Ovary (tissue), 9 donors: Measurements from ENCODE around the gene PHACTR1. TPM values are rescaled to one million over a fixed set of nuclear protein-coding genes. Genes with fewer than 3 reads are reported as not detected.

ENCODE experiments used
- DNase-seq, 5 donors: peaks; one replicate each; pipeline ENCODE4 v3.0.0-alpha.2; 2019 to 2020
- H3K27ac ChIP-seq, 2 donors: fragments of 200-600 bp; one replicate each; pipeline versions ENCODE4 v1.5.1 to v1.8.0; 2019 to 2022
- H3K27me3 ChIP-seq: fragments of 200-600 bp; one replicate; pipeline ENCODE4 v1.8.0; 2022
- H3K36me3 ChIP-seq: fragments of 200-600 bp; sonication (generic); one replicate; pipeline ENCODE4 v1.5.1; 2019
- H3K4me1 ChIP-seq: one replicate; pipeline ENCODE4 v1.8.1; 2013; ENCODE audit warnings: mild to moderate bottlenecking, moderate library complexity; ENCODE audit not compliant: insufficient read depth
- H3K4me3 ChIP-seq: fragments of 200-600 bp; sonication (generic); one replicate; pipeline ENCODE4 v1.5.1; 2017
- H3K9me3 ChIP-seq, 2 donors: fragments of 200-600 bp in 1 of 2; sonication (generic) in 1 of 2; one replicate each; pipeline versions ENCODE4 v1.5.1 to v1.8.1; 2013 to 2019; ENCODE audit warnings: mild to moderate bottlenecking in 1 of 2, moderate library complexity in 1 of 2
- EP300 ChIP-seq: sonication (generic); formaldehyde crosslinking; IDR thresholded peaks from one replicate; pipeline ENCODE4 v1.6.1; 2017; ENCODE audit warnings: antibody characterized with exemption
- POLR2A ChIP-seq: fragments of 450-650 bp; IDR thresholded peaks from one replicate; pipeline ENCODE4 v1.6.1; 2017; ENCODE audit warnings: antibody characterized with exemption, mild to moderate bottlenecking, moderate library complexity
- WGBS, 3 donors: extraction: QIAGEN DNeasy Blood & Tissue Kit in 1 of 3; methylation state at CpG; one replicate each; pipeline versions ENCODE4 v1.1.5 to v1.1.7; 2013 to 2017; 5-methylcytosine and 5-hydroxymethylcytosine counted together
- intact Hi-C, 4 donors: fragments of 100-400 bp; cut with DNase I; formaldehyde crosslinking; loops; one replicate each; pipeline versions ENCODE4 v1.11.0 to v1.15.1; 2022 to 2023
- polyA plus RNA-seq, 2 donors: library from polyadenylated mRNA; stranded (reverse); fragments of 200-250 nt in 1 of 2; fragments of 350-450 nt in 1 of 2; fragmentation: Illumina TruSeq in 1 of 2; extraction: RNeasy Lipid Tissue Mini Kit (QIAGEN cat#74804) in 1 of 2; gene quantifications; one replicate each; pipeline ENCODE4 v1.2.3, GENCODE V29; 2013 to 2014
- total RNA-seq, 7 donors: library from RNA; depleted of rRNA in 2 of 7; stranded (reverse); fragments of >200 nt in 2 of 7; fragmentation: NEBNext Ultra II Directional in 3 of 7; extraction: Animal tissue kit (Norgen Biotek cat#: 25700) in 3 of 7; gene quantifications; one replicate each; pipeline versions ENCODE4 v1.1.0 to v1.2.4, GENCODE V29; 2016 to 2023
- TF ChIP-seq, protein P1 (sequence below), 3 donors: fragments of 450-650 bp in 2 of 3; fragments of 200-600 bp in 1 of 3; IDR thresholded peaks; one replicate each; pipeline versions ENCODE4 v1.5.1 to v1.8.0; 2016 to 2022; ENCODE audit warnings: antibody characterized with exemption in 3 of 3, mild to moderate bottlenecking in 1 of 3
- donor health status: DM: no; HTN: no; CAD: no; lungs with moderate emphysema.
- donor health status: DM: no; HTN: no; CAD: no.
- donor health status: Bipolar disorder and iron deficiency.
- donor health status: DM: yes; HTN: yes; CAD: no.
- donor health status: DM: no; HTN: no; CAD: no.
- donor health status: DM: yes; HTN: yes; CAD: no.

Gene PHACTR1
- total and polyA plus RNA-seq, 9 donors, result 0.48 to 10.9 (median 3.7) TPM

DNA sequence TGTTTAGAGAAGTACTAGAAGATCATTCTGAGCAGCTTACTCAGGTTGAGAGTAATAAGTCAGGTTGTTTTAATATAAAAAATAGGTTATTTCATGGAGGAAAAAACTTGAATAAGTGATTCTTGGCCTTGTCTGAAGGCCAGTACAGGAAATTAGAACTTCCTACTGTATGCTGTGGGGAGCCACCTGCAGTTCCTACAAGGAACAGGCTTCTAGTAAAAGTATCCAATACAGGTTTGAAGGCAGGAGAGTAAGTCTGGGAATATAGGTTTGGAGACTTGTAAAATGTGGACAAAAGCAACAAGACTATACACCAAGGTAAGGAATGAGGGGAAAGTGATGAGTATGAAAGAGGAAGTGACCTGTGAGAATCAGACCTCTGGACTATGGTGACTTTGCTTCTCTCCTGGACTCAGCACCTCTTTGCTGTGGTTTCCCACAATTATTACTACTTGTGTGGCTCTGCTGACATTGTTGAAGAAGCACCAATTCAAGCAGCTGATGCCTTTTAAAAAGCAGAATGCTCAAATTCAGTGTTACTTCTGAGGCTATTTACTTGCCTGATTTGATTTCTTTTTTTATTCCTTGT, 333.2 kb downstream of the PHACTR1 start:
- Histone ChIP-seq H3K27ac (no peak overlapping the region), H3K4me1 (no peaks in the 10 kb centered on the region), H3K27me3 (no peaks in the 10 kb centered on the region), H3K4me3 (no peak overlapping the region), H3K9me3 (no peaks in the 10 kb centered on the region), H3K36me3 (no peaks in the 10 kb centered on the region)
- intact Hi-C loops, result no loop called here
- TF ChIP-seq EP300, result no peak
- no peak for DNase-seq

DNA sequence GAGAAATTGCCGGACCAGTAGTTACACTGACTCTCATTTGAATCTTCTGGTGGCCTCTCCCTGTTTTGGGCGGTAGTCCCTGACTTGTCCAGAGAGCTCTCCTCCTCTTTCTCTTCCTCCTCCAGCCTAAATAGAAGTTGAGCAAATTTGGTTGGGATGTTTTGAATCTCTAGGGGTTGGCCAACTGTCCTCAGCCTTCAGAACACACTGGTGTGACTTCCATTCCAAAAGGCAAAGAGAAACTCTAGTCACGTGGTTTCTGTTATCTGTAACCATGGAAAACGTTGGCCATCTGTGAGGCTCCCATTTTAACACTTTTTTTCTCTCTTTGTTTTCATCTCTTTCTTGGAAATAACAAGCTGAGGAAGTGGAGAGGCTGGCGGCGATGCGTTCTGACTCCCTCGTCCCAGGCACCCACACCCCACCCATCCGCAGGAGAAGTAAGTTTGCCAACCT, 336.5 kb downstream of the PHACTR1 start:
- 66 to 73% (median 70%) methylated on average over 9 of the region's 9 CpGs for WGBS, 3 donors
- no peaks in the 10 kb centered on the region for H3K36me3 ChIP-seq
- H3K4me1 ChIP-seq, result no peaks in the 10 kb centered on the region
- H3K27me3 ChIP-seq, result no peaks in the 10 kb centered on the region
- no peak for TF ChIP-seq EP300
- no peak for TF ChIP-seq POLR2A
- TF ChIP-seq, protein P1, sequence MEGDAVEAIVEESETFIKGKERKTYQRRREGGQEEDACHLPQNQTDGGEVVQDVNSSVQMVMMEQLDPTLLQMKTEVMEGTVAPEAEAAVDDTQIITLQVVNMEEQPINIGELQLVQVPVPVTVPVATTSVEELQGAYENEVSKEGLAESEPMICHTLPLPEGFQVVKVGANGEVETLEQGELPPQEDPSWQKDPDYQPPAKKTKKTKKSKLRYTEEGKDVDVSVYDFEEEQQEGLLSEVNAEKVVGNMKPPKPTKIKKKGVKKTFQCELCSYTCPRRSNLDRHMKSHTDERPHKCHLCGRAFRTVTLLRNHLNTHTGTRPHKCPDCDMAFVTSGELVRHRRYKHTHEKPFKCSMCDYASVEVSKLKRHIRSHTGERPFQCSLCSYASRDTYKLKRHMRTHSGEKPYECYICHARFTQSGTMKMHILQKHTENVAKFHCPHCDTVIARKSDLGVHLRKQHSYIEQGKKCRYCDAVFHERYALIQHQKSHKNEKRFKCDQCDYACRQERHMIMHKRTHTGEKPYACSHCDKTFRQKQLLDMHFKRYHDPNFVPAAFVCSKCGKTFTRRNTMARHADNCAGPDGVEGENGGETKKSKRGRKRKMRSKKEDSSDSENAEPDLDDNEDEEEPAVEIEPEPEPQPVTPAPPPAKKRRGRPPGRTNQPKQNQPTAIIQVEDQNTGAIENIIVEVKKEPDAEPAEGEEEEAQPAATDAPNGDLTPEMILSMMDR (IDR thresholded peaks at IDR 0.05), result no peak
- intact Hi-C loops, result no loop called here
- H3K27ac ChIP-seq, result no peak overlapping the region
- DNase-seq, result no peak
- H3K4me3 ChIP-seq, result no peak overlapping the region
- H3K9me3 ChIP-seq, result no peaks in the 10 kb centered on the region

DNA sequence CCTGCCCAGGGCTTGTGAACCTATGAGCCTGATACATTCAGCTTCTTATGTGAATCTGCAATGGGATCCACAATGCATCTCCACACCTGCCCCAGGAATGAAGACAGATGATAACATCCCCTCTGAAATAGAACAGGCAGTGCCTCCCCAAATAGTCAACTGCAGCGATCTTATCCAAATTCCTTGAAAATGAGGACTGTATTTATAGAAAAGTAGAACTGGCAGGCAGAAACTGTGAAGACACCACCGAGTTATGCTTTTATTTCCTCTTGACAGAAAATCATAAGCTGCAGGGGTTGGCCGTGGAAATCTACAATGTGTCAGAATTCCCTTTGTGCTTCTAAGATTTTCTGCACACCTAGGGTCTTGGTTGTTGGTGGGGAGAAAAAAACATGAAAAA, 341.5 kb downstream of the PHACTR1 start:
- DNase-seq, result no peak
- Histone ChIP-seq H3K27me3 (no peaks in the 10 kb centered on the region), H3K27ac (no peak overlapping the region), H3K36me3 (no peaks in the 10 kb centered on the region), H3K4me3 (no peak overlapping the region), H3K4me1 (no peaks in the 10 kb centered on the region), H3K9me3 (no peaks in the 10 kb centered on the region)
- TF ChIP-seq EP300 (no peak), POLR2A (no peak)
- TF ChIP-seq, protein P1 (IDR thresholded peaks at IDR 0.05), result no peak
- 76 to 92% (median 81%) methylated on average over 3 of the region's 3 CpGs for WGBS, 3 donors
- intact Hi-C loops, result no loop called here

DNA sequence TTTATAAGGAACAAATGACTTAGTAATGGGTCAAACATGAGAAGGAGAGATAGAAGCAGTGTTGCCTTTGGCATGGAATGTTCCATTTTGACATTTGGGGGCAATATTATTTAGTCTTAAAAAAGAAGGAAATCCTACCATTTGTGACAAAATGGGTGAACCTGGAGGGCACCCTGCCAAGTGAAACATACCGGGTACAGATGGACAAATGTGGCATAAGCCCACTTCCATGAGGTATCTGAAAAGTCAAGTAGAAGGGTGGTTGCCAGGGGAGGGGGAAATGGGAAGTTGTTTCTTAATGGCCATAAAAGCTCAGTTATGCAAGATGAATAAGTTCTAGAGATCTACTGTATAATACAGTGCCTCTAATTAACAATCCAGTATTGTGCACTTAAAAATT, 342.5 kb downstream of the PHACTR1 start:
- H3K4me3 ChIP-seq, result no peak overlapping the region
- no peak for DNase-seq
- H3K36me3 ChIP-seq, result no peaks in the 10 kb centered on the region
- intact Hi-C loops, result no loop called here
- TF ChIP-seq, protein P1 (IDR thresholded peaks at IDR 0.05), result no peak
- no peak for TF ChIP-seq EP300
- no peak for TF ChIP-seq POLR2A
- no peak overlapping the region for H3K27ac ChIP-seq
- no peaks in the 10 kb centered on the region for H3K4me1 ChIP-seq
- no peaks in the 10 kb centered on the region for H3K9me3 ChIP-seq
- H3K27me3 ChIP-seq, result no peaks in the 10 kb centered on the region
- 78 to 89% (median 89%) methylated on average over 1 of the region's 1 CpG for WGBS, 3 donors

DNA sequence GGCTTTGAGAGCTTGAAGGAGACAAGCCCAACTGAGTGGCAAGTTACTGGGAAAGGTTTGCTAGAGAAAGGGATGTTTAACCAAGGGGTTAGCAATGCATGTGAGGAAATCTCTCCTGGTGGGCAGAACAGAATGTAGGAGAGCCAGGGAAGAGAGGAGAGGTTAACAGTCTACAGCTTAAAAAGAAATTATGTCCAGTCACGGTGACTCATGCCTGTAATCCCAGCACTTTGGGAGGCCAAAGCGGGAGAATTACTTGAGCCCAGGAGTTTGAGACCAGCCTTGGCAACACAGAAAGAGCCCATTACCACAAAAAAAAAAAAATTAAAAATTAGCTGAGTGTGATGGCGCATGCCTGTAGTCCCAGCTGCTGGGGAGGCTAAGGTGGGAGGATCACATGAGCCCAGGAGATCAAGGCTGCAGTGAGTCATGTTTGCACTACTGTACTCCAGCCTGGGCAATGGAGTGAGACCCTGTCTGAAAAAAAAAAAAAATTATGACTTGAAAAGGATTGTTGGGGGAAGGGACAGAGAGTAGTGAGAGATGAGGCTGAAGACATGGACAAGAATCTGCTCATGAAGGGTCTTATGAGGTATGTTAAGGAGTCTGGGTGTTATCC, 346.8 kb downstream of the PHACTR1 start:
- intact Hi-C loops, result no loop called here
- H3K4me1 ChIP-seq, result no peaks in the 10 kb centered on the region
- no peaks in the 10 kb centered on the region for H3K27me3 ChIP-seq
- H3K4me3 ChIP-seq, result no peak overlapping the region
- no peak overlapping the region for H3K27ac ChIP-seq
- H3K36me3 ChIP-seq, result no peaks in the 10 kb centered on the region
- no peaks in the 10 kb centered on the region for H3K9me3 ChIP-seq
- WGBS, 3 donors, result 95 to 96% (median 95%) methylated on average over 3 of the region's 3 CpGs
- DNase-seq, result no peak
- TF ChIP-seq EP300 (no peak), POLR2A (no peak)
- TF ChIP-seq, protein P1 (IDR thresholded peaks at IDR 0.05), result no peak
